Activated B cell treated with CpG ODN at 0.5 μM for 24 hours (primary cell): ENCODE measurements around the gene ADCK1. TPM values are rescaled to one million over a fixed set of nuclear protein-coding genes. Genes with fewer than 3 reads are reported as not detected.
"Not testable (repeated sequence)": the region's sequence is repeated elsewhere in the genome, so short reads cannot be mapped to it uniquely, and the experiment has no call there.

ENCODE experiments used
- ATAC-seq: fragments of 200-7000 bp; cut with Tn5 transposase; one replicate; pipeline ENCODE4 v1.10.0; 2021; ENCODE audit warnings: low read depth, mild to moderate bottlenecking, moderate library complexity
- CTCF ChIA-PET: fragments of 350-600 bp; sonication (Branson Sonifier 250); formaldehyde crosslinking; loops from one replicate; lab custom pipeline; 2021; ENCODE audit warnings: antibody characterized with exemption; lab: Charles Lee
- POLR2A ChIA-PET: fragments of 350-600 bp; sonication (Branson Sonifier 250); formaldehyde crosslinking; loops from one replicate; lab custom pipeline; 2021; ENCODE audit warnings: antibody characterized with exemption; lab: Charles Lee
- DNase-seq: peaks from one replicate; pipeline ENCODE4 v3.0.0; 2022
- H3K27ac Mint-ChIP-seq: one replicate; pipeline ENCODE4 v1.8.0; 2020; ENCODE audit warnings: mixed read lengths
- H3K27me3 Mint-ChIP-seq: one replicate; pipeline ENCODE4 v1.8.0; 2021; ENCODE audit warnings: mixed read lengths
- H3K36me3 Mint-ChIP-seq: one replicate; pipeline ENCODE4 v1.8.0; 2021; ENCODE audit warnings: low read depth, mixed read lengths
- H3K4me1 Mint-ChIP-seq: one replicate; pipeline ENCODE4 v1.8.0; 2021; ENCODE audit warnings: mixed read lengths
- H3K4me3 Mint-ChIP-seq: one replicate; pipeline ENCODE4 v1.8.0; 2020; ENCODE audit warnings: mild to moderate bottlenecking, mixed read lengths
- H3K9me3 Mint-ChIP-seq: one replicate; pipeline ENCODE4 v1.8.0; 2020; ENCODE audit warnings: mixed read lengths
- CTCF ChIP-seq: fragments of 200-600 bp; IDR thresholded peaks from one replicate; pipeline ENCODE4 v1.8.0; 2022; ENCODE audit warnings: antibody characterized with exemption, mild to moderate bottlenecking
- intact Hi-C: fragments of 100-400 bp; cut with micrococcal nuclease; formaldehyde crosslinking; loops from one replicate; pipeline ENCODE4 v1.15.1; 2024
- total RNA-seq: library from RNA; stranded (reverse); gene quantifications from 2 replicates; pipeline ENCODE4 v1.2.3, GENCODE V29; 2022

The ADCK1 gene
- total RNA-seq, 1 donor from 2014 or later: 8.6 TPM

DNA sequence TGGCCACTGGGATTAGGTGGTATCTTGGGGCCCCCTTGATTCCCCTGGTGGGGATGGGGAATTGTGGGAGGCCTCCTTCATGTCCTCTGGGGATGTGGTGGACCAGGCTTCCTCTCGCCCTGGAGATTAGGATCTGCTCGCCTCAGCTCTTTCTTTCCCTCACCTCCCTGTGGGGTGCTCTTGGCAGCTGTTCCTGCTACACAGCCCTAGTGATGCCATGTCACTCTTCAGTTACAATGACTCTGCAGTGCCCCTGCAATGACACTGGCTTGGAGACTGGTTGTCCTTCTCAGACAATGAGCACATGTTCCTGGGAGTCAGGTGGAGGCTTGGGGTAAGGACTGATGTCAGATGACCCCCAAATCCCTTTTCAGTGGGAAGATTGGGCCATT lies 83.9 kb downstream of the ADCK1 start:
- POLR2A ChIA-PET: no interaction called here
- no peaks in the 10 kb centered on the region for H3K27me3 Mint-ChIP-seq
- intact Hi-C loops: no loop called here

DNA sequence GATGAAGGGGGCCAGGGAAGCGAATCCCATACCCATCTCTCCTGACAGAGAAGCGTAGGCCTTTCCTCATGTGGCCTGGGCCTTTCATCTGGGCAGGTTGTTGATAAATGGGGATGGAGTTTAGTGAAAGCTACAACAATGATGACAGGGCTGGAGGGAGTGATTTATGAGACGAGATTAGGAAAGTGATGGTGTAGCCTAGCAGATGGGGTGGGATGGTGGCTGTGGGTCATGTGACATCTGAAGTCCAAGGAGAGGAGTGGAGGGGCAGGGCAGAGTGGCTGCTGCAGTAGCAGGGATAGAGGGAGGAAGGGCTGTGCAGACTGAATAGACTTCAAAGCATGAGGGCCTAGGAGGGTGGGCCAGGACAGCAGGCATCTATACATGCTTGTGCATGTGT lies 85.5 kb downstream of the ADCK1 start:
- ATAC-seq: no peak
- Mint-ChIP-seq H3K4me1 (peaks cover 18% of the 10 kb centered on the region), H3K9me3 (peaks cover 13% of the 10 kb centered on the region), H3K27me3 (no peaks in the 10 kb centered on the region), H3K4me3 (no peak overlapping the region), H3K36me3 (peaks cover 34% of the 10 kb centered on the region), H3K27ac (no peak overlapping the region)
- DNase-seq: no peak
- ChIA-PET POLR2A (no interaction called here), CTCF (no interaction called here)
- no peak for TF ChIP-seq CTCF
- intact Hi-C loops: no loop called here

More for the DNA sequence above, 83.9 kb downstream of the ADCK1 start:
- DNase-seq (no peak), ATAC-seq (no peak)
- TF ChIP-seq CTCF: no peak
- Mint-ChIP-seq H3K4me3 (no peak overlapping the region), H3K36me3 (peaks cover 21% of the 10 kb centered on the region), H3K27ac (no peak overlapping the region), H3K9me3 (peaks cover 8% of the 10 kb centered on the region), H3K4me1 (peaks cover 18% of the 10 kb centered on the region)
- CTCF ChIA-PET: no interaction called here

GRCh38 chr14:77886010-77886409 lies 86.1 kb downstream of the ADCK1 start:
- Mint-ChIP-seq H3K9me3 (peaks cover 13% of the 10 kb centered on the region), H3K4me1 (peaks cover 18% of the 10 kb centered on the region), H3K27me3 (no peaks in the 10 kb centered on the region), H3K27ac (no peak overlapping the region), H3K4me3 (no peak overlapping the region), H3K36me3 (peaks cover 37% of the 10 kb centered on the region)
- no peak for DNase-seq
- POLR2A ChIA-PET: no interaction called here
- TF ChIP-seq CTCF: no peak
- CTCF ChIA-PET: no interaction called here
- no peak for ATAC-seq
- intact Hi-C loops: no loop called here

GRCh38 chr14:77888903-77889302 lies 89.0 kb downstream of the ADCK1 start:
- Mint-ChIP-seq H3K9me3 (peaks cover 13% of the 10 kb centered on the region), H3K36me3 (peaks cover 37% of the 10 kb centered on the region)
- H3K4me1 Mint-ChIP-seq, H3K27ac Mint-ChIP-seq, CTCF ChIA-PET, ATAC-seq, DNase-seq, intact Hi-C loops, POLR2A ChIA-PET, H3K4me3 Mint-ChIP-seq, H3K27me3 Mint-ChIP-seq: not testable (repeated sequence)

- Mint-ChIP-seq H3K27ac (no peak overlapping the region), H3K4me1 (no peaks in the 10 kb centered on the region), H3K9me3 (peaks cover 13% of the 10 kb centered on the region), H3K36me3 (peaks cover 37% of the 10 kb centered on the region), H3K4me3 (no peak overlapping the region), H3K27me3 (no peaks in the 10 kb centered on the region)
- no peak for TF ChIP-seq CTCF
- ChIA-PET POLR2A (no interaction called here), CTCF (no interaction called here)
- ATAC-seq (no peak), DNase-seq (no peak)
- intact Hi-C loops: no loop called here
Observed at GRCh38 chr14:77889971-77890442, 90.1 kb downstream of the ADCK1 start.

DNA sequence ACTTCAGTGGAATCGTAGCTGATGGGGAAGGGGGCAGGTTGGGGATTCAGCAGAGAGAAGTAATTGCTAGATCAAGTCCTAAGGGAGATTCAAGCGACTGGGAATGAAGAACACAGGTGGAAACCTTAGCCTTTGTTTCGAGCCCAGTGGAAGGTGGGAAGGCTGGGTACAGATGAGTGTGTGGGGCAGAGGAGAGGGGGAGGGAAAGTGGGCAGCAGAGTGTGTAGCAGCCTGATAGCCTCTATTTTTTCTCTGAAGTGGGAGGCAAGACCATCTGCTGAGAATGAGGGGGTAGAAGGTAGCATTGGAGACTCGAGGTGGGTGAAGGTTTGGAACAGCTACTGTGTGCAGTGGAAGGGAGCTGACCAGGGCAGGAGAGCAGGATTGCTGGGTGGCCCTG lies 91.0 kb downstream of the ADCK1 start:
- ChIA-PET POLR2A (no interaction called here), CTCF (no interaction called here)
- ATAC-seq (no peak), DNase-seq (no peak)
- no peak for TF ChIP-seq CTCF
- intact Hi-C loops: no loop called here
- H3K27ac Mint-ChIP-seq: no peak overlapping the region
- H3K36me3 Mint-ChIP-seq: peaks cover 40% of the 10 kb centered on the region
- no peaks in the 10 kb centered on the region for H3K27me3 Mint-ChIP-seq
- H3K9me3 Mint-ChIP-seq: peaks cover 13% of the 10 kb centered on the region
- H3K4me1 Mint-ChIP-seq: no peaks in the 10 kb centered on the region
- H3K4me3 Mint-ChIP-seq: no peak overlapping the region
